Skeletal muscle cell (primary cell): ENCODE measurements around the gene NEGR1.

ENCODE experiments used
- DNase-seq: peaks from one replicate; pipeline ENCODE4 v3.0.0-alpha.2; 2010; ENCODE audit warnings: low read depth
- H3K4me3 ChIP-seq: 2 replicates; pipeline ENCODE4 v1.5.1; 2011; ENCODE audit warnings: low read depth, mild to moderate bottlenecking, control low read depth, low read length, moderate library complexity

Gene NEGR1

GRCh38 chr1:71400050-71400449 lies 882.3 kb downstream of the NEGR1 start:
- DNase-seq = no peak
- no peak overlapping the region for H3K4me3 ChIP-seq

- DNase-seq = no peak
- H3K4me3 ChIP-seq = no peak overlapping the region
These were observed 882.7 kb downstream of the NEGR1 start for GRCh38 chr1:71399594-71399993.

- no peak overlapping the region for H3K4me3 ChIP-seq
- DNase-seq = no peak
These were observed 889.0 kb downstream of the NEGR1 start for GRCh38 chr1:71393301-71393700.

- no peak for DNase-seq
- no peak overlapping the region for H3K4me3 ChIP-seq
These were observed 891.8 kb downstream of the NEGR1 start for GRCh38 chr1:71390518-71390917.

GRCh38 chr1:71377886-71378285 lies 904.5 kb downstream of the NEGR1 start:
- no peak overlapping the region for H3K4me3 ChIP-seq
- no peak for DNase-seq

GRCh38 chr1:71372496-71372895 lies 909.8 kb downstream of the NEGR1 start:
- DNase-seq = no peak
- no peak overlapping the region for H3K4me3 ChIP-seq

- DNase-seq = no peak
- H3K4me3 ChIP-seq = no peak overlapping the region
These were observed 910.8 kb downstream of the NEGR1 start for GRCh38 chr1:71371581-71371980.

- no peak overlapping the region for H3K4me3 ChIP-seq
- DNase-seq = no peak
These were observed 918.1 kb downstream of the NEGR1 start for GRCh38 chr1:71364236-71364635.

GRCh38 chr1:71362691-71363090 lies 919.6 kb downstream of the NEGR1 start:
- DNase-seq = no peak
- H3K4me3 ChIP-seq = no peak overlapping the region

- no peak overlapping the region for H3K4me3 ChIP-seq
- DNase-seq = no peak
These were observed 920.3 kb downstream of the NEGR1 start for GRCh38 chr1:71362076-71362475.

- DNase-seq = no peak
- H3K4me3 ChIP-seq = no peak overlapping the region
These were observed 924.6 kb downstream of the NEGR1 start for GRCh38 chr1:71357708-71358107.

- DNase-seq = peak; percentile 52
These were observed 930.9 kb downstream of the NEGR1 start for GRCh38 chr1:71351438-71351837.

GRCh38 chr1:71350805-71351204 lies 931.5 kb downstream of the NEGR1 start:
- peak; percentile 28 for DNase-seq
- no peak overlapping the region for H3K4me3 ChIP-seq

More at GRCh38 chr1:71351438-71351837, 930.9 kb downstream of the NEGR1 start:
- no peak overlapping the region for H3K4me3 ChIP-seq

- DNase-seq = no peak
- H3K4me3 ChIP-seq = no peak overlapping the region
These were observed 932.0 kb downstream of the NEGR1 start for GRCh38 chr1:71350330-71350729.
